Neutrophil (primary cell): Measurements from ENCODE around the gene NDUFB3.
"Not testable (repeated sequence)": the region's sequence is repeated elsewhere in the genome, so short reads cannot be mapped to it uniquely, and the experiment has no call there.

Experiments
- H3K27ac ChIP-seq: fragments of 200-600 bp; sonication (generic); 2 replicates; pipeline ENCODE4 v1.5.1; 2016; ENCODE audit warnings: mild to moderate bottlenecking, moderate library complexity
- H3K27me3 ChIP-seq: fragments of 200-600 bp; sonication (generic); 2 replicates; pipeline ENCODE4 v1.6.0; 2016; ENCODE audit warnings: mild to moderate bottlenecking
- H3K36me3 ChIP-seq: fragments of 200-600 bp; sonication (generic); 2 replicates; pipeline ENCODE4 v1.5.1; 2017
- H3K4me1 ChIP-seq, 2 experiments: fragments of 200-600 bp in 1 of 2; sonication (generic) in 1 of 2; 1 replicate in 1 of 2; 2 replicates in 1 of 2; pipeline versions ENCODE4 v1.5.1 to v1.6.1; 2013 to 2016; ENCODE audit warnings: low read depth in 1 of 2, low read length in 1 of 2, mild to moderate bottlenecking in 1 of 2, moderate library complexity in 1 of 2; ENCODE audit not compliant: control insufficient read depth in 1 of 2, insufficient read depth in 1 of 2
- H3K4me3 ChIP-seq, 2 experiments: fragments of 200-600 bp in 1 of 2; sonication (generic) in 1 of 2; 1 replicate in 1 of 2; 2 replicates in 1 of 2; pipeline ENCODE4 v1.5.1; 2013 to 2016; ENCODE audit warnings: low read depth in 1 of 2, low read length in 1 of 2, mild to moderate bottlenecking in 1 of 2, moderate library complexity in 1 of 2
- H3K9me3 ChIP-seq: fragments of 200-600 bp; sonication (generic); 2 replicates; pipeline ENCODE4 v1.5.1; 2016
- CTCF ChIP-seq: fragments of 200-600 bp; sonication (generic); IDR thresholded peaks from 2 replicates; pipeline ENCODE4 v1.5.1; 2016; ENCODE audit warnings: antibody characterized with exemption

NDUFB3 gene

GRCh38 chr2:201114846-201115245 is 43.0 kb downstream of the NDUFB3 start:
- H3K4me1 ChIP-seq: peaks cover 35 to 43% of the 10 kb centered on the region in 2 experiments
- TF ChIP-seq CTCF: no peak
- peaks cover 6% of the 10 kb centered on the region for H3K36me3 ChIP-seq
- H3K4me3 ChIP-seq: peak overlapping the region; percentile 84 to 98
- H3K27me3 ChIP-seq: no peaks in the 10 kb centered on the region
- peak overlapping the region; percentile 99 for H3K27ac ChIP-seq
- no peaks in the 10 kb centered on the region for H3K9me3 ChIP-seq

- Histone ChIP-seq H3K27me3 (no peaks in the 10 kb centered on the region), H3K27ac (peak within 1 kb of the TSS; percentile 99), H3K4me3 (peak within 1 kb of the TSS; percentile 84 to 98), H3K36me3 (peaks cover 6% of the 10 kb centered on the region), H3K4me1 (peaks cover 35 to 41% of the 10 kb centered on the region in 2 experiments), H3K9me3 (no peaks in the 10 kb centered on the region)
- peak; percentile 30 for TF ChIP-seq CTCF
These were observed 44.5 kb downstream of the NDUFB3 start, which contains the start of gene CFLAR for GRCh38 chr2:201116115-201116958. TSS of gene CFLAR (plus strand) at chr2:201116164. CDS start at chr2:201129866, 13,702 bp downstream.

- Histone ChIP-seq H3K36me3 (peaks cover 14% of the 10 kb centered on the region), H3K4me1 (peaks cover 43 to 49% of the 10 kb centered on the region in 2 experiments), H3K9me3 (no peaks in the 10 kb centered on the region)
These were observed 45.3 kb downstream of the NDUFB3 start for GRCh38 chr2:201116959-201117734.

GRCh38 chr2:201117735-201118094 is 45.9 kb downstream of the NDUFB3 start:
- peak overlapping the region; percentile 84 to 98 for H3K4me3 ChIP-seq
- H3K27me3 ChIP-seq, H3K9me3 ChIP-seq: not testable (repeated sequence)
- peak overlapping the region; percentile 99 for H3K27ac ChIP-seq
- peaks cover 19% of the 10 kb centered on the region for H3K36me3 ChIP-seq
- peaks cover 43 to 50% of the 10 kb centered on the region in 2 experiments for H3K4me1 ChIP-seq

More at GRCh38 chr2:201116959-201117734, 45.3 kb downstream of the NDUFB3 start:
- peak; percentile 12 for TF ChIP-seq CTCF
- Histone ChIP-seq H3K27ac (peak overlapping the region; percentile 99), H3K4me3 (peak overlapping the region; percentile 84 to 98), H3K27me3 (no peaks in the 10 kb centered on the region)

- TF ChIP-seq CTCF: no peak
- H3K36me3 ChIP-seq: peaks cover 26% of the 10 kb centered on the region
- H3K4me3 ChIP-seq: peak overlapping the region; percentile 84 to 98
- H3K4me1 ChIP-seq: peaks cover 43 to 50% of the 10 kb centered on the region in 2 experiments
- H3K27ac ChIP-seq: peak overlapping the region; percentile 99
- H3K27me3 ChIP-seq: no peaks in the 10 kb centered on the region
- no peaks in the 10 kb centered on the region for H3K9me3 ChIP-seq
These were observed 46.5 kb downstream of the NDUFB3 start for GRCh38 chr2:201118121-201118960.
